Prostate gland (tissue), 2 donors: ENCODE results near the gene SMARCA1. TPM values are rescaled to one million over a fixed set of nuclear protein-coding genes. Genes with fewer than 3 reads are reported as not detected.

Experiments used
- DNase-seq: peaks from one replicate; pipeline ENCODE4 v3.0.0-alpha.2; 2019; ENCODE audit warnings: low spot score
- H3K27ac ChIP-seq, 2 donors: fragments of 200-600 bp; sonication (generic); 2 replicates each; pipeline ENCODE4 v1.5.1; 2017 to 2019
- H3K27me3 ChIP-seq: fragments of 200-600 bp; sonication (generic); replicated peaks from 2 replicates; pipeline ENCODE4 v1.5.1; 2019; ENCODE audit not compliant: insufficient read depth
- H3K36me3 ChIP-seq, 2 donors: fragments of 200-600 bp; sonication (generic); 1 replicate in 1 of 2; 2 replicates in 1 of 2; pipeline versions ENCODE4 v1.5.1 to v1.8.1; 2017 to 2019
- H3K4me1 ChIP-seq: fragments of 200-600 bp; sonication (generic); replicated peaks from 2 replicates; pipeline ENCODE4 v1.5.1; 2019
- H3K4me3 ChIP-seq, 2 donors: fragments of 200-600 bp; sonication (generic); 2 replicates each; pipeline ENCODE4 v1.5.1; 2017 to 2019
- H3K9me3 ChIP-seq: fragments of 200-600 bp; sonication (generic); 2 replicates; pipeline ENCODE4 v1.5.1; 2017
- POLR2A ChIP-seq: fragments of 450-650 bp; IDR thresholded peaks from one replicate; pipeline ENCODE4 v1.6.1; 2016; ENCODE audit warnings: antibody characterized with exemption, mild to moderate bottlenecking
- POLR2AphosphoS5 ChIP-seq: sonication (generic); formaldehyde crosslinking; IDR thresholded peaks from one replicate; pipeline ENCODE4 v1.6.1; 2017; ENCODE audit warnings: antibody characterized with exemption
- WGBS: methylation state at CpG from one replicate; pipeline ENCODE4 v1.1.5; 2018; 5-methylcytosine and 5-hydroxymethylcytosine counted together
- intact Hi-C: fragments of 100-400 bp; cut with DNase I; formaldehyde crosslinking; loops from one replicate; pipeline ENCODE4 v1.14.2; 2022
- small RNA-seq, 2 donors: library from RNA; depleted of rRNA; stranded (forward); fragments of <200 nt; gene quantifications; one replicate each; pipeline ENCODE3, GENCODE V24; 2016
- total RNA-seq, 2 donors: library from RNA; depleted of rRNA; stranded (reverse); fragments of >200 nt; gene quantifications; one replicate each; pipeline ENCODE4 v1.1.0, GENCODE V29; 2016
- TF ChIP-seq, protein P1 (sequence below), 4 experiments: fragments of 200-600 bp in 2 of 4; fragments of 450-650 bp in 2 of 4; sonication (generic) in 2 of 4; IDR thresholded peaks; 1 replicate in 3 of 4; 2 replicates in 1 of 4; pipeline ENCODE4 v1.5.1; 2016 to 2019; ENCODE audit warnings: antibody characterized with exemption in 4 of 4, mild to moderate bottlenecking in 2 of 4, moderate library complexity in 2 of 4

The SMARCA1 gene
- total RNA-seq, 2 donors from 2014 or later, result 41.9 to 157 TPM

DNA sequence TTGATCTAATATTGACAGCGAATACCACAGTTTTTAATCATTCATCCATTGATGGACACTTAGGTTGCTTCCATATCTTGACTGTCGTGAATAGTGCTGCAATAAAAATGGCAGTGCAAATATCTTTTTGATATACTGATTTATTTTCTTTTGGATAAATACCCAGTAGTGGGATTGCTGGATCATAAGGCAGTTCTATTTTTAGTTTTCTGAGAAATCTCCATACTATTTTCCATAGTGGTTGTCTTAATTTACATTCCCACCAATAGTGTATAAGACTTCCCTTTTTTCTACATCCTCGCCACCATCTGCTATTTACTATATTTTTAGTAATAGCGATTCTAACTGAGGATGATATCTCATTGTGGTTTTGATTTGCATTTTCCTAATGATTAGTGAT is 100.1 kb downstream of the SMARCA1 start:
- intact Hi-C loops, result no loop called here
- no peak for DNase-seq
- no peaks in the 10 kb centered on the region for H3K9me3 ChIP-seq
- no peaks in the 10 kb centered on the region for H3K36me3 ChIP-seq
- H3K4me1 ChIP-seq, result no peaks in the 10 kb centered on the region
- no peak overlapping the region for H3K4me3 ChIP-seq
- TF ChIP-seq POLR2A (no peak), POLR2AphosphoS5 (no peak)
- TF ChIP-seq, protein P1, sequence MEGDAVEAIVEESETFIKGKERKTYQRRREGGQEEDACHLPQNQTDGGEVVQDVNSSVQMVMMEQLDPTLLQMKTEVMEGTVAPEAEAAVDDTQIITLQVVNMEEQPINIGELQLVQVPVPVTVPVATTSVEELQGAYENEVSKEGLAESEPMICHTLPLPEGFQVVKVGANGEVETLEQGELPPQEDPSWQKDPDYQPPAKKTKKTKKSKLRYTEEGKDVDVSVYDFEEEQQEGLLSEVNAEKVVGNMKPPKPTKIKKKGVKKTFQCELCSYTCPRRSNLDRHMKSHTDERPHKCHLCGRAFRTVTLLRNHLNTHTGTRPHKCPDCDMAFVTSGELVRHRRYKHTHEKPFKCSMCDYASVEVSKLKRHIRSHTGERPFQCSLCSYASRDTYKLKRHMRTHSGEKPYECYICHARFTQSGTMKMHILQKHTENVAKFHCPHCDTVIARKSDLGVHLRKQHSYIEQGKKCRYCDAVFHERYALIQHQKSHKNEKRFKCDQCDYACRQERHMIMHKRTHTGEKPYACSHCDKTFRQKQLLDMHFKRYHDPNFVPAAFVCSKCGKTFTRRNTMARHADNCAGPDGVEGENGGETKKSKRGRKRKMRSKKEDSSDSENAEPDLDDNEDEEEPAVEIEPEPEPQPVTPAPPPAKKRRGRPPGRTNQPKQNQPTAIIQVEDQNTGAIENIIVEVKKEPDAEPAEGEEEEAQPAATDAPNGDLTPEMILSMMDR (IDR thresholded peaks at IDR 0.05), result no peak
- no peak overlapping the region for H3K27ac ChIP-seq
- no peaks in the 10 kb centered on the region for H3K27me3 ChIP-seq
- 100% methylated on average over 4 of the region's 4 CpGs for WGBS

DNA sequence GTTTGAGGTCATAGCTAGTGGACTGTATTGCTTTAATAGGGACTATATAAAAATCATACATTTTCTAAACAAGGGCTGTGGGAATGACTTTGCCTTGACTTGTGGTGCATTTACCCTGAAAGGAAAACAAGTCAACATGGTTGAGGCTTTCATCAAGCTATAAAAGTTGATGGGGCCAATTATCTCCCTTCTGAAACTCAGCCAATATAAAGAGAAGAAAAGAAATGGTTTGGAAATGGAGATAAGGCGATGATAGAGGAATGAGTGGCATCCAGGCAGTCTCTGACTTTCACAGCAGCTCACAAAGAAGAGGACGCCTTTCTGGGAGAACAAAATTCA is 118.7 kb downstream of the SMARCA1 start:
- Histone ChIP-seq H3K36me3 (no peaks in the 10 kb centered on the region), H3K4me1 (no peaks in the 10 kb centered on the region), H3K27me3 (no peaks in the 10 kb centered on the region), H3K27ac (no peak overlapping the region), H3K4me3 (no peak overlapping the region), H3K9me3 (no peaks in the 10 kb centered on the region)
- DNase-seq, result no peak
- TF ChIP-seq POLR2A, result no peak
- TF ChIP-seq POLR2AphosphoS5, result no peak
- TF ChIP-seq, protein P1 (IDR thresholded peaks at IDR 0.05), result no peak
- intact Hi-C loops, result no loop called here
- WGBS, result 25% methylated on average over 2 of the region's 2 CpGs

DNA sequence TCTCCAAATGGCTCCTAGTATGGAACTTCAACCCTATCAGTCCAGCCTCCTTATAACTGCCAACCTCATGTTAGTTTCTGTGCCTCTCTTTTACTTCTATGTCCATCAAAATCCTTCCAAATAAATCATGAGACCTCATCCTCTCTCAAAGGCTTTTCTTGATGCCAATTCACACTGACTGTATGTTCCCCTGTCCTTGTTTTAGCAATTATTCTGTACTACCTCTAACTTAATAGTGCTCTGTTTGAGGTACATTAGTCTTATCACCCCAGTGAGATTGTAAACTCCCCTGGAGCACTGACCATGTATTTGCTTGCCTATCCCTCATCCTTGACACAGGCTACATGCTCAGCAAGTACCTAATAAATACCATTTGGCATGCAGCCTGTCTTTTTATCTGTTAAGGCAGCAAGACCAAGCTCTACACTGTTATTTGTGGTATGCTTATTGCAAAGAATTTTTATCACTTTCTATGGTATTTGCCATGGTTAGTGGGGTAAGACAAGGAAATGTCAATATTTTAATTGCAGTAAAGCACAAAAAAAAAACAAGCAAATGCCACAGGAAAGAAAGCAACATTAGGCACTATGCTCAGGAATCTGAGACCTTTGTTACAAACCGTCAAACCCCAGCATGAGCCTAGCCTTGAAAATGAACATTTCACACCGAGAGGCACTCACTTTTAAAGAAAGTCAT is 119.2 kb downstream of the SMARCA1 start:
- Histone ChIP-seq H3K4me1 (no peaks in the 10 kb centered on the region), H3K27ac (no peak overlapping the region), H3K36me3 (no peaks in the 10 kb centered on the region), H3K9me3 (no peaks in the 10 kb centered on the region), H3K4me3 (no peak overlapping the region), H3K27me3 (no peaks in the 10 kb centered on the region)
- TF ChIP-seq POLR2A, result no peak
- peak; percentile 5 for DNase-seq
- intact Hi-C loops, result no loop called here
- 14% methylated on average over 2 of the region's 2 CpGs for WGBS

Small RNA genes within 50 kb of the gene (small RNA-seq; reads per million reads assigned to genes)
- gene RF01169, result 0 reads per million in 2 donors
- 4.0 to 26.3 reads per million in 2 donors for gene RNA5SP513
- 0 reads per million in 2 donors for gene RPS26P56

Other genes with a start within 250 kb of the SMARCA1 start
- gene OCRL, start 16.8 kb upstream of the SMARCA1 start, total RNA-seq, result 10 to 100 TPM; 16.7 to 77.1 TPM
- 1 to 10 TPM; 1.7 to 3.5 TPM for gene APLN, start 131.5 kb upstream of the SMARCA1 start, total RNA-seq
- gene XPNPEP2, start 215.5 kb upstream of the SMARCA1 start, total RNA-seq, result under 1 TPM in 1 of 2 donors, not detected in 1; 0.14 TPM